HepG2 (cell line): ENCODE measurements around the gene EIF1AD.

Source experiments
- CREM ChIP-seq, 2 experiments: sonication (generic) in 1 of 2; formaldehyde crosslinking in 1 of 2; IDR thresholded peaks; 2 replicates each; pipeline versions ENCODE4 v1.4.0 to v1.6.1; 2016 to 2020; ENCODE audit warnings: antibody characterized with exemption in 1 of 2, mild to moderate bottlenecking in 1 of 2, missing genetic modification reagents in 1 of 2
- CTCF ChIP-seq: sonication (generic); formaldehyde crosslinking; IDR thresholded peaks from 2 replicates; pipeline ENCODE4 v1.5.0; 2020; ENCODE audit warnings: mild to moderate bottlenecking, missing genetic modification reagents, moderate library complexity
- EZH2 ChIP-seq: conservative IDR thresholded peaks from 2 replicates; pipeline ENCODE4 v1.6.1; 2012; ENCODE audit warnings: mild to moderate bottlenecking, low read depth, low read length, moderate library complexity
- MAZ ChIP-seq, 2 experiments: sonication (generic) in 1 of 2; formaldehyde crosslinking in 1 of 2; IDR thresholded peaks; 2 replicates each; pipeline versions ENCODE4 v1.5.0 to v1.6.1; 2012 to 2020; ENCODE audit warnings: low read depth in 2 of 2, mild to moderate bottlenecking in 2 of 2, borderline replicate concordance in 1 of 2, improper control_type of control experiment in 1 of 2, low read length in 1 of 2, missing genetic modification reagents in 1 of 2, moderate library complexity in 1 of 2
- POLR2AphosphoS2 ChIP-seq: IDR thresholded peaks from 2 replicates; pipeline ENCODE4 v1.6.1; 2011; ENCODE audit warnings: low read depth, low read length, improper control_type of control experiment
- REST ChIP-seq, 2 experiments: IDR thresholded peaks; 2 replicates each; pipeline ENCODE4 v1.6.1; 2011 to 2012; ENCODE audit warnings: low read length in 2 of 2, borderline replicate concordance in 1 of 2, low read depth in 1 of 2, mild to moderate bottlenecking in 1 of 2, moderate library complexity in 1 of 2
- RXRB ChIP-seq: IDR thresholded peaks from 2 replicates; pipeline ENCODE4 v1.6.1; 2016; ENCODE audit warnings: borderline replicate concordance, missing genetic modification reagents, missing compliant biosample characterization
- SMYD3 ChIP-seq: sonication (generic); formaldehyde crosslinking; IDR thresholded peaks from 2 replicates; pipeline ENCODE4 v1.8.1; 2023; ENCODE audit warnings: mild to moderate bottlenecking, missing genetic modification reagents
- SP5 ChIP-seq: IDR thresholded peaks from 2 replicates; pipeline ENCODE4 v1.6.1; 2016; ENCODE audit warnings: low read depth, borderline replicate concordance
- ZNF138 ChIP-seq: sonication (generic); formaldehyde crosslinking; IDR thresholded peaks from 2 replicates; pipeline ENCODE4 v1.5.0; 2020; ENCODE audit warnings: mild to moderate bottlenecking, low read depth, missing genetic modification reagents

- TF ChIP-seq RXRB (CRISPR knock-in tag) (no peak), SMYD3 (CRISPR knock-in tag) (no peak), ZNF138 (CRISPR knock-in tag) (no peak), CTCF (CRISPR knock-in tag) (no peak), POLR2AphosphoS2 (no peak), SP5 (CRISPR knock-in tag) (no peak), MAZ (IDR thresholded peaks at IDR 0.05; ENCODE audit: borderline replicate concordance, low read depth, low read length) (no peak), MAZ (CRISPR knock-in tag; IDR thresholded peaks at IDR 0.05; ENCODE audit: low read depth) (no peak), CREM (IDR thresholded peaks at IDR 0.05) (no peak), CREM (CRISPR knock-in tag; IDR thresholded peaks at IDR 0.05) (no peak), REST (IDR thresholded peaks at IDR 0.05; ENCODE audit: borderline replicate concordance in 1 of 2, low read depth in 1 of 2, low read length in 2 of 2) (no peak), EZH2 (no peak)
Measured at GRCh38 chr11:65978391-65979238, 23.3 kb downstream of the EIF1AD start.
